B cell (primary cell): ENCODE results near the gene WNT3A. TPM values are rescaled to one million over a fixed set of nuclear protein-coding genes. Genes with fewer than 3 reads are reported as not detected.

Source experiments
- ATAC-seq: fragments of 200-7000 bp; cut with Tn5 transposase; one replicate; pipeline ENCODE4 v1.10.0; 2021; ENCODE audit warnings: low read depth, mild to moderate bottlenecking, moderate number of reproducible peaks, moderate library complexity
- CTCF ChIA-PET: fragments of 350-600 bp; sonication (Branson Sonifier 250); formaldehyde crosslinking; loops from one replicate; lab custom pipeline; 2021; ENCODE audit warnings: antibody characterized with exemption, inconsistent platforms; lab: Charles Lee
- POLR2A ChIA-PET: fragments of 350-600 bp; sonication (Branson Sonifier 250); formaldehyde crosslinking; loops from one replicate; lab custom pipeline; 2021; ENCODE audit warnings: antibody characterized with exemption; lab: Charles Lee
- DNase-seq: peaks from one replicate; pipeline ENCODE4 v3.0.0; 2013
- H2AFZ ChIP-seq: 2 replicates; pipeline ENCODE4 v1.6.1; 2012; ENCODE audit warnings: mild to moderate bottlenecking, low read depth, low read length; ENCODE audit not compliant: insufficient read depth, poor library complexity, severe bottlenecking
- H3K27ac ChIP-seq, 2 donors: 1 replicate in 1 of 2; 2 replicates in 1 of 2; pipeline ENCODE4 v1.5.1; 2012 to 2013; ENCODE audit warnings: low read length in 2 of 2, mild to moderate bottlenecking in 2 of 2, moderate library complexity in 1 of 2
- H3K27me3 ChIP-seq, 4 experiments: fragments of 200-600 bp in 1 of 4; sonication (generic) in 1 of 4; replicated peaks in 1 of 4; 1 replicate in 2 of 4; 2 replicates in 2 of 4; pipeline versions ENCODE4 v1.6.1 to v1.7.0; 2013 to 2016; ENCODE audit warnings: low read length in 3 of 4, mild to moderate bottlenecking in 2 of 4, mixed read lengths in 1 of 4, moderate library complexity in 1 of 4; ENCODE audit not compliant: insufficient read depth in 4 of 4, control insufficient read depth in 3 of 4; ENCODE audit errors: control extremely low read depth in 1 of 4
- H3K36me3 ChIP-seq, 2 experiments: replicated peaks in 1 of 2; 1 replicate in 1 of 2; 2 replicates in 1 of 2; pipeline versions ENCODE4 v1.6.1 to v1.7.1; 2013; ENCODE audit warnings: low read length in 1 of 2; ENCODE audit not compliant: insufficient read depth in 2 of 2, control insufficient read depth in 1 of 2; ENCODE audit errors: control extremely low read depth in 1 of 2, extremely low read depth in 1 of 2
- H3K4me1 ChIP-seq, 2 donors: fragments of 200-600 bp in 1 of 2; sonication (generic) in 1 of 2; 1 replicate in 1 of 2; 2 replicates in 1 of 2; pipeline versions ENCODE4 v1.5.1 to v1.6.1; 2013 to 2017; ENCODE audit warnings: low read length in 2 of 2; ENCODE audit not compliant: control insufficient read depth in 2 of 2, insufficient read depth in 2 of 2
- H3K4me2 ChIP-seq: replicated peaks from 2 replicates; pipeline ENCODE3; 2012; ENCODE audit warnings: mild to moderate bottlenecking, low read depth, low read length; ENCODE audit not compliant: poor library complexity, severe bottlenecking
- H3K4me3 ChIP-seq, 5 experiments: fragments of 200-600 bp in 1 of 5; sonication (generic) in 1 of 5; 1 replicate in 3 of 5; 2 replicates in 2 of 5; pipeline versions ENCODE4 v1.5.1 to v1.7.0; 2011 to 2016; ENCODE audit warnings: low read length in 4 of 5, mild to moderate bottlenecking in 4 of 5, low read depth in 2 of 5, control low read depth in 1 of 5, moderate library complexity in 1 of 5; ENCODE audit not compliant: insufficient read depth in 1 of 5; ENCODE audit errors: control extremely low read depth in 1 of 5, extremely low read depth in 1 of 5
- H3K79me2 ChIP-seq: fragments of 200-600 bp; sonication (generic); one replicate; pipeline ENCODE4 v1.6.0; 2016; ENCODE audit warnings: low read length; ENCODE audit not compliant: control insufficient read depth, insufficient read depth
- H3K9ac ChIP-seq: fragments of 200-600 bp; sonication (generic); 2 replicates; pipeline ENCODE4 v1.6.1; 2017; ENCODE audit warnings: mild to moderate bottlenecking, low read length, moderate library complexity
- H3K9me3 ChIP-seq, 3 donors: one replicate each; pipeline versions ENCODE4 v1.6.1 to v1.7.1; 2013; ENCODE audit warnings: low read length in 2 of 3; ENCODE audit not compliant: control insufficient read depth in 2 of 3, insufficient read depth in 1 of 3; ENCODE audit errors: control extremely low read depth in 1 of 3
- H4K20me1 ChIP-seq: 2 replicates; pipeline ENCODE4 v1.6.0; 2012; ENCODE audit warnings: mild to moderate bottlenecking, low read length; ENCODE audit not compliant: insufficient read depth, control insufficient read depth, poor library complexity, severe bottlenecking
- H3K27ac Mint-ChIP-seq: one replicate; pipeline ENCODE4 v1.8.0; 2021; ENCODE audit warnings: mixed read lengths
- H3K27me3 Mint-ChIP-seq: one replicate; pipeline ENCODE4 v1.8.0; 2021; ENCODE audit warnings: mixed read lengths
- H3K4me1 Mint-ChIP-seq: one replicate; pipeline ENCODE4 v1.8.0; 2021; ENCODE audit warnings: mixed read lengths
- H3K4me3 Mint-ChIP-seq: one replicate; pipeline ENCODE4 v1.8.0; 2021; ENCODE audit warnings: mixed read lengths
- H3K9me3 Mint-ChIP-seq: one replicate; pipeline ENCODE4 v1.8.0; 2022; ENCODE audit warnings: mixed read lengths; ENCODE audit not compliant: insufficient read depth
- CTCF ChIP-seq: fragments of 200-600 bp; IDR thresholded peaks from one replicate; pipeline ENCODE4 v1.8.0; 2022; ENCODE audit warnings: antibody characterized with exemption, mild to moderate bottlenecking
- EZH2 ChIP-seq: IDR thresholded peaks from 2 replicates; pipeline ENCODE4 v1.6.1; 2012; ENCODE audit warnings: borderline replicate concordance, low read depth, mild to moderate bottlenecking, moderate library complexity, low read length; ENCODE audit not compliant: insufficient read depth, poor library complexity, severe bottlenecking
- WGBS: methylation state at CpG from one replicate; pipeline ENCODE4 v1.1.5; 2013; ENCODE audit warnings: missing lambda C conversion rate; ENCODE audit not compliant: insufficient coverage; 5-methylcytosine and 5-hydroxymethylcytosine counted together
- intact Hi-C: fragments of 100-400 bp; cut with micrococcal nuclease; formaldehyde crosslinking; loops from one replicate; pipeline ENCODE4 v1.10.0; 2022
- polyA plus RNA-seq: library from polyadenylated mRNA; depleted of rRNA; stranded (reverse); fragments of >200 nt; gene quantifications from 2 replicates; pipeline ENCODE4 v1.2.3, GENCODE V29; 2012
- total RNA-seq, 2 donors: library from RNA; stranded (reverse); fragments of 120-200 nt in 1 of 2; gene quantifications; 1 replicate in 1 of 2; 2 replicates in 1 of 2; pipeline versions ENCODE4 v1.2.3 to v1.2.4, GENCODE V29; 2013 to 2022

Gene WNT3A
- total and polyA plus RNA-seq, 2 donors (not counting 1 experiment from before 2014, with no cell fraction given) = 0.03 TPM; not detected in 1

- ATAC-seq (no peak), DNase-seq (no peak)
- CTCF ChIA-PET = interaction anchor here (0.7 kb wide), 1 partner anchor 14 kb away, joined by 3 read pairs; no protein-coding TSS in a partner anchor
- H3K4me2 ChIP-seq = peak overlapping the region; percentile 96
- no peaks in the 10 kb centered on the region for H3K9me3 Mint-ChIP-seq
- peaks cover 34% of the 10 kb centered on the region for H3K79me2 ChIP-seq
- intact Hi-C loops = loop anchor here (1.0 to 10.0 kb wide), 7 partner anchors 26 to 1396 kb away; partner anchors contain the start of genes ARF1, GUK1, IBA57 and NUP133
- H2AFZ ChIP-seq = peak overlapping the region; percentile 80
- H3K27ac ChIP-seq = peak overlapping the region; percentile 71 to 95
- POLR2A ChIA-PET = interaction anchor here (0.6 to 1.2 kb wide), 2 partner anchors 53 to 57 kb away, joined by 6 to 13 read pairs; partner anchors contain the start of gene IBA57
- TF ChIP-seq CTCF (no peak), EZH2 (no peak)
- H3K4me3 Mint-ChIP-seq = peak overlapping the region; percentile 92
- H3K36me3 ChIP-seq = peaks cover 0 to 17% of the 10 kb centered on the region in 2 experiments
- peak overlapping the region; percentile 85 for H3K9ac ChIP-seq
- H3K4me3 ChIP-seq = peak overlapping the region; percentile 60 to 97 (median 95)
- H3K4me1 Mint-ChIP-seq = peaks cover 31% of the 10 kb centered on the region
- no peaks in the 10 kb centered on the region for H3K27me3 Mint-ChIP-seq
- H3K27ac Mint-ChIP-seq = peak overlapping the region; percentile 87
- no peaks in the 10 kb centered on the region for H3K9me3 ChIP-seq
- H3K4me1 ChIP-seq = peaks cover 23 to 32% of the 10 kb centered on the region in 2 donors
- H4K20me1 ChIP-seq = no peaks in the 10 kb centered on the region
- 7% methylated on average over 8 of the region's 8 CpGs for WGBS
- H3K27me3 ChIP-seq = no peaks in the 10 kb centered on the region
These were observed 101.9 kb downstream of the WNT3A start for GRCh38 chr1:228108742-228109072.
